GM06990 (cell line): ENCODE measurements around the gene PDE8B.

ENCODE experiments used
- DNase-seq: peaks from one replicate; pipeline ENCODE4 v3.0.0-alpha.2; 2011; ENCODE audit not compliant: insufficient read length; ENCODE audit errors: extremely low read depth
- H3K27me3 ChIP-seq: replicated peaks from 2 replicates; pipeline ENCODE4 v1.6.0; 2011; ENCODE audit warnings: low read length; ENCODE audit not compliant: control insufficient read depth, insufficient read depth
- H3K36me3 ChIP-seq: 2 replicates; pipeline ENCODE4 v1.5.1; 2011; ENCODE audit warnings: low read length; ENCODE audit not compliant: control insufficient read depth, insufficient read depth
- H3K4me3 ChIP-seq: replicated peaks from 2 replicates; pipeline ENCODE4 v1.5.1; 2011; ENCODE audit warnings: low read depth, mild to moderate bottlenecking, control low read depth, low read length
- CTCF ChIP-seq: IDR thresholded peaks from 2 replicates; pipeline ENCODE4 v1.5.1; 2011; ENCODE audit warnings: low read length, control low read depth, mild to moderate bottlenecking, inconsistent platforms; ENCODE audit not compliant: insufficient read depth, poor library complexity, severe bottlenecking

The PDE8B gene

GRCh38 chr5:77304388-77304787, 93.9 kb downstream of the PDE8B start:
- no peak for DNase-seq
- H3K27me3 ChIP-seq = no peaks in the 10 kb centered on the region
- H3K36me3 ChIP-seq = no peaks in the 10 kb centered on the region
- no peak overlapping the region for H3K4me3 ChIP-seq
- no peak for TF ChIP-seq CTCF

DNA sequence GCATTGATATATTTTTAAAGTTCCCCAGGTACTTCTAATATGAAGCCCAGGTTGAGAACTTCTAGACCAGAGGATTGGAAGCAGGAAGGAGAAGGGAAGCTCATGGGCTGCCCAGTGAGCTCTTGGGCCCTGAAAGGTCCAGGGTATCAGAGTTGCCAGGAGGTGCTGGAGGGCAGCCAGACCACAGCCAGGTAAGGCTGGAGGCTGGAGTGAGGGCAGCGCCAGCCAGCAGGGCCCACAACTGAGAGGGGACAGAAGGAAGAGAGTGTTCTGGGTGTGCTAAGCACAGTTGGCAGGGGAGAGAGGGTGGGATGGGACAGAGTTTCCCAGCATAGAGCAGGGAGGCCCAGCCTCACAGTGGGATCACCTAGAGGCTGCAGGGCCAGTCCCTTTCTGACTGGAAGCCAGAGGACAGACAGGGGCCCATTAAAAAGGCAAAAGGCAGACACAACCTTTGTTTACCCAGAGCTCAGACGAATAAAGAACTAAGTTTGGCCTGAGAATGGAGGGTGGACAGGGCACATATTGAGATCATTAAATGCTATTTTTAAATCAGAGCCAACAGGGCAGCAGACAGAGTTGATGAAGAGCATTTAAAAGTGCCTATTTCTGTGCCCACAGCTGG, 94.9 kb downstream of the PDE8B start:
- TF ChIP-seq CTCF = no peak
- DNase-seq = no peak
- Histone ChIP-seq H3K4me3 (no peak overlapping the region), H3K27me3 (no peaks in the 10 kb centered on the region), H3K36me3 (no peaks in the 10 kb centered on the region)

GRCh38 chr5:77305956-77306355, 95.5 kb downstream of the PDE8B start:
- Histone ChIP-seq H3K27me3 (no peaks in the 10 kb centered on the region), H3K36me3 (no peaks in the 10 kb centered on the region), H3K4me3 (no peak overlapping the region)
- no peak for TF ChIP-seq CTCF
- no peak for DNase-seq

- Histone ChIP-seq H3K27me3 (no peaks in the 10 kb centered on the region), H3K4me3 (no peak overlapping the region), H3K36me3 (no peaks in the 10 kb centered on the region)
- TF ChIP-seq CTCF = no peak
- no peak for DNase-seq
Measured at GRCh38 chr5:77306531-77306930, 96.1 kb downstream of the PDE8B start.

- no peaks in the 10 kb centered on the region for H3K27me3 ChIP-seq
- TF ChIP-seq CTCF = no peak
- H3K36me3 ChIP-seq = no peaks in the 10 kb centered on the region
- H3K4me3 ChIP-seq = no peak overlapping the region
- DNase-seq = no peak
Measured at GRCh38 chr5:77308154-77308960, 97.9 kb downstream of the PDE8B start.

DNA sequence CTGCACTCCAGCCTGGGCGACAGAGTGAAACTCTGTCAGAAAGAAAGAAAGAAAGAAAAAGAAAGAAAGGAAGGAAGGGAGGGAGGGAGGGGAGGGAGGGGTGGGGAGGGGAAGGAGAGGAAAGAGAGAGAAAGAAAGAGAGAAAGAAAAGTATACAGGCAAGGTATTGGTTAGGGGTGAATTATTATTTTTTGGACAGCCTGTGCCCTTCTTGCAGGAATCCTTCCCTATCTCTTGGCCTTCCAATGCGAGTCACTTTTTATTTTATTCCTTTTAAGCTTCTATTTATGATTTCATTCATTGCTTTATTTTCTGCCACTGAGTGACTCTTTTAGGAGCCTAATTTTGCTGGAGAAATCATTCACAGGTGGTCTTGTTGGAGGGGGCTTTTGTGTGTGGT, 98.7 kb downstream of the PDE8B start:
- no peaks in the 10 kb centered on the region for H3K36me3 ChIP-seq
- no peak overlapping the region for H3K4me3 ChIP-seq
- no peak for DNase-seq
- TF ChIP-seq CTCF = no peak
- H3K27me3 ChIP-seq = no peaks in the 10 kb centered on the region
